AG10803 (cell line): ENCODE measurements around the gene DRD4.
A peak's percentile ranks its signal among the peaks of the same experiment; 100 is the strongest.

ENCODE experiments used
- DNase-seq: peaks from one replicate; pipeline ENCODE4 v3.0.0; 2010; ENCODE audit warnings: low read depth
- H3K4me3 ChIP-seq: 2 replicates; pipeline ENCODE4 v1.5.1; 2011; ENCODE audit warnings: mild to moderate bottlenecking, low read length, control low read depth
- TF ChIP-seq, protein P1 (sequence below): conservative IDR thresholded peaks from 2 replicates; pipeline ENCODE4 v1.5.1; 2011; ENCODE audit warnings: mild to moderate bottlenecking, low read length, control low read depth, inconsistent platforms

DRD4 gene

DNA sequence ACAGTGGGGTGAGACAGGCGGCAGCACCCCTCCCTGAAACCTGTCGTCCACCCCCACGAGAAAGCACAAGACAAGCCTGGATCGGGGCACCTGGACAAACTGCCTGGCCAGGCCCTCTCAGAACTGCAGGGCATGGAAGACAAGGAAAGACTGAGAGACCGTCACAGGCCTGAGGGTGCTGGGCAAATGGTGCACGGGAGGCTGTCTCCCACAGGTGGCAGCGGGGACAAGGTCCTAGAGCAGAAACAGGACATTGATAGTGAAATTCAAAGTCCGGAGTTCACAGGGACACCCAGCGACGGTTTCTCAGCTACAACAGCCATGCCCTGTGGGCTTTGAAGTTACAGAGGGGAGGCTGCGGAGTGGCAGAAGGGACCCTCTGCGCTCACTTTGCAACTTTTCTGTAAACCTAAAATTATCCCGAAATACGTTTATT, 20.6 kb downstream of the DRD4 start:
- no peak overlapping the region for H3K4me3 ChIP-seq
- no peak for DNase-seq
- TF ChIP-seq, protein P1, sequence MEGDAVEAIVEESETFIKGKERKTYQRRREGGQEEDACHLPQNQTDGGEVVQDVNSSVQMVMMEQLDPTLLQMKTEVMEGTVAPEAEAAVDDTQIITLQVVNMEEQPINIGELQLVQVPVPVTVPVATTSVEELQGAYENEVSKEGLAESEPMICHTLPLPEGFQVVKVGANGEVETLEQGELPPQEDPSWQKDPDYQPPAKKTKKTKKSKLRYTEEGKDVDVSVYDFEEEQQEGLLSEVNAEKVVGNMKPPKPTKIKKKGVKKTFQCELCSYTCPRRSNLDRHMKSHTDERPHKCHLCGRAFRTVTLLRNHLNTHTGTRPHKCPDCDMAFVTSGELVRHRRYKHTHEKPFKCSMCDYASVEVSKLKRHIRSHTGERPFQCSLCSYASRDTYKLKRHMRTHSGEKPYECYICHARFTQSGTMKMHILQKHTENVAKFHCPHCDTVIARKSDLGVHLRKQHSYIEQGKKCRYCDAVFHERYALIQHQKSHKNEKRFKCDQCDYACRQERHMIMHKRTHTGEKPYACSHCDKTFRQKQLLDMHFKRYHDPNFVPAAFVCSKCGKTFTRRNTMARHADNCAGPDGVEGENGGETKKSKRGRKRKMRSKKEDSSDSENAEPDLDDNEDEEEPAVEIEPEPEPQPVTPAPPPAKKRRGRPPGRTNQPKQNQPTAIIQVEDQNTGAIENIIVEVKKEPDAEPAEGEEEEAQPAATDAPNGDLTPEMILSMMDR, result no peak

DNA sequence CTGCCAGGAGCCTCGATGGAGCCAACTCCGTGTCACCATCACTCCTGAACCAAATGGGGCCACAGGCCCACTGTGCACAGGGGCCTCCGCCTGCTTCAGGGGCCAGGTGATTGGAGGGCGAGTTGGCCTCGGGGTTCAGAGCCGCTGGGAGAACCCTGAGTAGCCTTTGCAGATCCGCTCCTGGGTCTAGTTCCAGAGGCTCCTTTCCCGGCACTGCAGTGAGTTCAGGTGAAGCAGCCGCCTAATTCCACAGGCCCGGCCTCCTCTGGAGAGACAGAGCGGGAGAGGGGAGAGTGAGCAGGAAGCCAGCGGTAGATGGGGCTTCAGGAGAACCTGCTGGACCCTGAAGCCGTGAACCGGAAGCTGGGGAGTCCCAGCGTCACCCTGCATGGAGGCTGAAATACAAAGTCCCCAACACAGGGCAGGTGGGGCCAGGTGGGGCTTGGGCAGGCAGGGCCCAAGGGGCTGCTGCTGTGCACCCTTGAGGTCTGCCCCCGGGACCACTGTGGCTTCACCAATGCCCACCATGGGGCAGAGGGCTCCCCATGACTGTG, 22.5 kb downstream of the DRD4 start:
- TF ChIP-seq, protein P1, result no peak
- H3K4me3 ChIP-seq, result no peak overlapping the region
- no peak for DNase-seq

DNA sequence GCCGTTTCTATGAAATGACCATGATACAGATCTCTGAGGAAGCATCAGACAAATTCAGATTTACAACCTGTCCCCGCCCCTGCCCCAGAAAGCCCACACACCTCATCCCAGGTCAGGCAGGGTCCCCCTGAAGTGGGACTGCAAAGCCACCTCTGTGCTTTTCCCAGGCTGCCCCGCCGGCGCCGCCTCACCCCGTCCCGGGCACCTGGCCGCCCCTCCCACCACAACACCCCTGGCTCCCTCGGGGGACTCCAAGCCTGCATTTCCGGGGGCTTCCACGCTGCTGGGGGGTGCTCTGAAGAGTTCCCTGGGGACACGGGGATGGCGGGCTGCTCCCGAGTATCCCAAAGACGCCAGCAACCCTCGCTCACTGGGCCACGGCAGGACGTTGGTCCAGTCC, 23.2 kb downstream of the DRD4 start:
- TF ChIP-seq, protein P1, result no peak
- no peak for DNase-seq
- no peak overlapping the region for H3K4me3 ChIP-seq

DNA sequence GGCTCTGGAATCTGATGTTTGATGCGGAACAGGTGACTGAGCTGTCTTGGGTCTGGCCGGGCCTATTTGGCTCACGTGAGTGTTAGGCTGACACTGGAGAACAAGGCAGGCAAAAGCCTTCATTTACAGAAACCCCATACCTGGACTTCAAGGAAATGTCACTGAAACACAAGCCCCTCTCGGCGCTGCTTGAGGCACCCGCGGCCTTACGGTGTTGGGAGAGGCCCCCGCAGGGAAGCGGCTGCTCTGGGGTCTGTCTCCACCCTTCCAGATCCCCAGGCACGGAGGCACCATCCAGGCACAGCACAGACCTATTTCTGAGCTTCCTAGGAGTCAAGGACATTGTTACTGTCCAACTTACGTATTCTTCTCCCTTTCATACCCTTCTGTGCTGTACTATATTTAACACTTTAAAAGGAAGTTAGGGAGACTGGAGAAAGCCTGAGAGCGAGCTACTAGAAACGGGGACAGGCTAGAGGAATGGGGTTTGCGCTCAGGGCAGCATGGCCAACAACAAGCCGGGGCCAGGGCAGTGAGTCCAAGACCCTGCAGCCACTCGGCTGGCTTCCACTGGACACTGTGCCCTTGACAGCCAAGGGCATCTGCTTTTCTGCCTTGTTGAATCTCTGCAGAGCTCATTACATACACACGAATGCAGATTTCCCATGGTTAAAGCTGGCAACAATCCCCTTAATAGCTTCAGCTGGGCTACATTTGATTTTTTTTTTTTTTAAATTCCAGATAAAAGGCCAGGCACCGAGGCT, 23.8 kb downstream of the DRD4 start:
- no peak for DNase-seq
- TF ChIP-seq, protein P1, result no peak
- H3K4me3 ChIP-seq, result no peak overlapping the region

DNA sequence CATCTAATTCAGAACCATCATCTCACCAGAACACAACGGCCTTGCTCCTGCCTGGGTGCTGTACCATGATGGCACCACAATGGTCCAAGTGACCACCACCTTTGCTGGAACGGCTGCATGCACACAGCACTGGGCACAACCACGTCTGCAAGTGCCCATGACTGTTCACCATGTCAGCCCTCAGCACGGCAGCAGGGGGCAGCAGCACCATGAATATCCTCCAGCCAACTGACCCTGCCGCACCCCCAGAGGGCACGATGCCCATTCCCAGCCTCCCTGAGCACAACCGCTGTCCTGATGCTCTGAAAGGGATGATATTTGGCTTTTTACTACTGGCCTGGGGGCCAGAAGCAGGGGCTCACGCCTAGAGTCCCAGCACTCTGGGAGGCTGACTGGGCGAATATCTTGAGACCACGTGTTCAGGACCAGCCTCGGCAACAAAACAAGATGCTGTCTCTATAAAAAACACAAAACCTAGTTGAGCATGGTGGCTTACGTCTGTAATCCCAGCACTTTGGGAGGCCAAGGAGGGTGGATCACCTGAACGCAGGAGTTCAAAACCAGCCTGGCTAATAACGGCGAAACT, 25.7 kb downstream of the DRD4 start:
- TF ChIP-seq, protein P1, result peak; percentile 68
- DNase-seq, result peak; percentile 57
- no peak overlapping the region for H3K4me3 ChIP-seq

DNA sequence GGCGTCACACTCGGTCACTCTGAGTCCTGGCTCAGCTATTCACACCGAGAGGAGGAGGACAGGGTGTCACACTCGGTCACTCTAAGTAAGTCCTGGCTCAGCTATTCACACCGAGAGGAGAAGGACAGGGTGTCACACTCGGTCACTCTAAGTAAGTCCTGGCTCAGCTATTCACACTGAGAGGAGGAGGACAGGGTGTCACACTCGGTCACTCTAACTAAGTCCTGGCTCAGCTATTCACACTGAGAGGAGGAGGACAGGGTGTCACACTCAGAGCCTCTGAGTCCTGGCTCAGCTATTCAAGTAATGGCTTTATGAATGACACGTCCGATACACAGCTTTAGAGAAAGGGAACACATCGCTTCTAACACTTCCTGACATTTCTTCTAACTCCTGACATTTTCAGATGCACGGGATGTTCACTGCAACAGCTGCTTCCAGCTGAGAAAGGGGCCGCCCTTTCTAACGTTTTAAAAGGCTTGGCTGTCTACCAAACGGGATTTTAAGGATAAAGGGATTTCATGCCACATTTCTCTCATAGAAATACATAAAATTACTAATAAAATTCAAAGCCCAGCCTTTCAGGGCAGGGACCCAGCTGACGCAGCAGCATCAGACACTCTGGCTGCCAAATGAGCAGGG, 28.1 kb downstream of the DRD4 start:
- TF ChIP-seq, protein P1, result no peak
- DNase-seq, result peak; percentile 28
- no peak overlapping the region for H3K4me3 ChIP-seq
